K562 (cell line): ENCODE results near the gene PRDX2. TPM values are rescaled to one million over a fixed set of nuclear protein-coding genes. Genes with fewer than 3 reads are reported as not detected.

Source experiments
- ESRRB ChIP-seq: fragments of 250-450 bp; sonication (Bioruptor Pico); IDR thresholded peaks from 2 replicates; pipeline ENCODE4 v1.5.0; 2020; ENCODE audit warnings: mild to moderate bottlenecking, moderate library complexity, borderline replicate concordance
- FIP1L1 ChIP-seq: fragments of 200-400 bp; formaldehyde crosslinking; IDR thresholded peaks from 2 replicates; pipeline ENCODE4 v1.6.1; 2018; ENCODE audit warnings: mild to moderate bottlenecking, low read depth, low read length; ENCODE audit not compliant: poor library complexity, severe bottlenecking
- FOXA3 ChIP-seq, 2 experiments: fragments of 450-650 bp in 1 of 2; sonication (generic) in 1 of 2; formaldehyde crosslinking; IDR thresholded peaks in 1 of 2; conservative IDR thresholded peaks in 1 of 2; 2 replicates each; pipeline versions ENCODE4 v1.4.0 to v1.8.0; 2020 to 2022; ENCODE audit warnings: mild to moderate bottlenecking in 2 of 2, missing genetic modification reagents in 1 of 2
- HCFC1 ChIP-seq: IDR thresholded peaks from 2 replicates; pipeline ENCODE4 v1.6.1; 2012; ENCODE audit warnings: low read depth, low read length, improper control_type of control experiment
- NELFE ChIP-seq: IDR thresholded peaks from 2 replicates; pipeline ENCODE4 v1.6.1; 2011; ENCODE audit warnings: mild to moderate bottlenecking; ENCODE audit not compliant: insufficient read depth, insufficient read length
- POLR2B ChIP-seq: fragments of 450-650 bp; IDR thresholded peaks from 2 replicates; pipeline ENCODE4 v1.6.1; 2018; ENCODE audit warnings: low read depth; ENCODE audit not compliant: partially characterized antibody
- SRF ChIP-seq, 2 experiments: fragments of 250-450, 450-650 bp in 1 of 2; sonication (Bioruptor Pico) in 1 of 2; sonication (generic) in 1 of 2; formaldehyde crosslinking; IDR thresholded peaks; 2 replicates each; pipeline versions ENCODE4 v1.5.0 to v1.5.1; 2020 to 2022; ENCODE audit warnings: mild to moderate bottlenecking in 1 of 2, missing genetic modification reagents in 1 of 2
- ZNF507 ChIP-seq: conservative IDR thresholded peaks from 2 replicates; pipeline ENCODE4 v1.6.1; 2017; ENCODE audit warnings: missing genetic modification characterization, missing compliant biosample characterization
- polyA plus RNA-seq, 8 experiments: library from polyadenylated mRNA; depleted of rRNA in 4 of 8; stranded (reverse) in 5 of 8; unstranded in 3 of 8; fragments of >200 nt; fragmentation: Nextera tagmentation in 2 of 8; fragmentation: Illumina TruSeq in 1 of 8; extraction: Ambion mirVana in 2 of 8; extraction: Trizol in 1 of 8; gene quantifications; 2 replicates each; pipeline versions ENCODE4 v1.2.1 to v1.2.3, GENCODE V29; 2011 to 2014; ENCODE audit warnings: inconsistent platforms in 1 of 8, missing spikeins in 1 of 8
- total RNA-seq, 7 experiments: library from RNA; depleted of rRNA in 6 of 7; stranded (reverse); fragments of >200 nt in 6 of 7; fragmentation: Illumina TruSeq in 2 of 7; extraction: Trizol in 2 of 7; gene quantifications; 2 replicates each; pipeline versions ENCODE4 v1.2.1 to v1.2.3, GENCODE V29; 2011 to 2021; ENCODE audit warnings: low replicate concordance in 1 of 7
- TF ChIP-seq, protein P1 (sequence below): sonication (generic); formaldehyde crosslinking; IDR thresholded peaks from 2 replicates; pipeline ENCODE4 v1.8.0; 2023; ENCODE audit warnings: mild to moderate bottlenecking, missing genetic modification reagents
- TF ChIP-seq, protein P2 (sequence below): sonication (generic); formaldehyde crosslinking; IDR thresholded peaks from 2 replicates; pipeline ENCODE4 v1.8.0; 2022; ENCODE audit warnings: mild to moderate bottlenecking, missing genetic modification reagents
- TF ChIP-seq, protein P3 (sequence below), 3 experiments: IDR thresholded peaks in 2 of 3; conservative IDR thresholded peaks in 1 of 3; 2 replicates each; pipeline ENCODE4 v1.5.1; 2011 to 2012; ENCODE audit warnings: low read length in 3 of 3, mild to moderate bottlenecking in 3 of 3, control low read depth in 2 of 3, improper control_type of control experiment in 1 of 3, inconsistent platforms in 1 of 3, low read depth in 1 of 3, mixed read lengths in 1 of 3, moderate library complexity in 1 of 3; ENCODE audit not compliant: insufficient read depth in 2 of 3

The PRDX2 gene
- total and polyA plus RNA-seq, 9 of the 15 experiments (the other 6 are each of a cell fraction or from before 2014, with no cell fraction given) = 206 to 1,183 (median 415) TPM

DNA sequence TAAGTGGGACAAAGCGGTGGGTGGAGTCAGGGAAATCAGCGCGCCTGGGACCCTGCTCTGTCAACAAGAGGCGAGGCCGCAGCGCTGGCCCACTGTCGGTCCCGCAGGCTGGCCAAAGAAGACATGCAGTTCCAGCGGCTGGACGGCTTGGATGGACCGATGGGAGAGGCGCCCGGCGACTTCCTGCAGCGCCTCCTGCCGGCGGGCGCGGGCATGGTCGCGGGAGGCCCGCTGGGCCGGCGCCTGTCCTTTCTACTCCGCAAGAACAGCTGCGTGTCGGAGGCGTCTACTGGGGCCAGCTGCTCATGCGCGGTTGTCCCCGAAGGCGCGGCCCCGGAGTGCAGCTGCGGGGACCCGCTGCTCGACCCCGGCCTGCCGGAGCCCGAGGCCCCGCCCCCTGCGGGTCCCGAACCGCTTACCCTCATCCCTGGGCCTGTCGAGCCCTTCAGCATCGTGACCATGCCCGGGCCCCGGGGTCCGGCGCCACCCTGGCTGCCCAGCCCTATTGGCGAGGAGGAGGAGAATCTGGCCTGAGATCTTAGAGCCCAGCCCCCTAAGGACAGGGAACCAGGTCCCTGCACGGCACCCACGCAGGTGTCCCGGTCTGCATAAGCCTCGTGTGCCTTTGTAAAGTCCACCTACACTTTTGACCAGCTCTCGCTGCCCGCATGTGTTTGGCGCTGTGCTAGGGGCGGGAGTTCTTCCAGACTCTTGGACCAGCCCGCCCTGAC is 43.9 kb downstream of the PRDX2 start (continued):
- TF ChIP-seq, protein P1, sequence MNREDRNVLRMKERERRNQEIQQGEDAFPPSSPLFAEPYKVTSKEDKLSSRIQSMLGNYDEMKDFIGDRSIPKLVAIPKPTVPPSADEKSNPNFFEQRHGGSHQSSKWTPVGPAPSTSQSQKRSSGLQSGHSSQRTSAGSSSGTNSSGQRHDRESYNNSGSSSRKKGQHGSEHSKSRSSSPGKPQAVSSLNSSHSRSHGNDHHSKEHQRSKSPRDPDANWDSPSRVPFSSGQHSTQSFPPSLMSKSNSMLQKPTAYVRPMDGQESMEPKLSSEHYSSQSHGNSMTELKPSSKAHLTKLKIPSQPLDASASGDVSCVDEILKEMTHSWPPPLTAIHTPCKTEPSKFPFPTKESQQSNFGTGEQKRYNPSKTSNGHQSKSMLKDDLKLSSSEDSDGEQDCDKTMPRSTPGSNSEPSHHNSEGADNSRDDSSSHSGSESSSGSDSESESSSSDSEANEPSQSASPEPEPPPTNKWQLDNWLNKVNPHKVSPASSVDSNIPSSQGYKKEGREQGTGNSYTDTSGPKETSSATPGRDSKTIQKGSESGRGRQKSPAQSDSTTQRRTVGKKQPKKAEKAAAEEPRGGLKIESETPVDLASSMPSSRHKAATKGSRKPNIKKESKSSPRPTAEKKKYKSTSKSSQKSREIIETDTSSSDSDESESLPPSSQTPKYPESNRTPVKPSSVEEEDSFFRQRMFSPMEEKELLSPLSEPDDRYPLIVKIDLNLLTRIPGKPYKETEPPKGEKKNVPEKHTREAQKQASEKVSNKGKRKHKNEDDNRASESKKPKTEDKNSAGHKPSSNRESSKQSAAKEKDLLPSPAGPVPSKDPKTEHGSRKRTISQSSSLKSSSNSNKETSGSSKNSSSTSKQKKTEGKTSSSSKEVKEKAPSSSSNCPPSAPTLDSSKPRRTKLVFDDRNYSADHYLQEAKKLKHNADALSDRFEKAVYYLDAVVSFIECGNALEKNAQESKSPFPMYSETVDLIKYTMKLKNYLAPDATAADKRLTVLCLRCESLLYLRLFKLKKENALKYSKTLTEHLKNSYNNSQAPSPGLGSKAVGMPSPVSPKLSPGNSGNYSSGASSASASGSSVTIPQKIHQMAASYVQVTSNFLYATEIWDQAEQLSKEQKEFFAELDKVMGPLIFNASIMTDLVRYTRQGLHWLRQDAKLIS (CRISPR knock-in tag) = 0 out of 2 replicates have a peak, but pooled peaks have one; percentile 33
- 0 out of 4 replicates have a peak, but pooled peaks of 1 of the 2 experiments have one; percentile 49 for TF ChIP-seq SRF (CRISPR knock-in tag; IDR thresholded peaks at IDR 0.05)
- no peak for TF ChIP-seq POLR2B
- TF ChIP-seq, protein P2, sequence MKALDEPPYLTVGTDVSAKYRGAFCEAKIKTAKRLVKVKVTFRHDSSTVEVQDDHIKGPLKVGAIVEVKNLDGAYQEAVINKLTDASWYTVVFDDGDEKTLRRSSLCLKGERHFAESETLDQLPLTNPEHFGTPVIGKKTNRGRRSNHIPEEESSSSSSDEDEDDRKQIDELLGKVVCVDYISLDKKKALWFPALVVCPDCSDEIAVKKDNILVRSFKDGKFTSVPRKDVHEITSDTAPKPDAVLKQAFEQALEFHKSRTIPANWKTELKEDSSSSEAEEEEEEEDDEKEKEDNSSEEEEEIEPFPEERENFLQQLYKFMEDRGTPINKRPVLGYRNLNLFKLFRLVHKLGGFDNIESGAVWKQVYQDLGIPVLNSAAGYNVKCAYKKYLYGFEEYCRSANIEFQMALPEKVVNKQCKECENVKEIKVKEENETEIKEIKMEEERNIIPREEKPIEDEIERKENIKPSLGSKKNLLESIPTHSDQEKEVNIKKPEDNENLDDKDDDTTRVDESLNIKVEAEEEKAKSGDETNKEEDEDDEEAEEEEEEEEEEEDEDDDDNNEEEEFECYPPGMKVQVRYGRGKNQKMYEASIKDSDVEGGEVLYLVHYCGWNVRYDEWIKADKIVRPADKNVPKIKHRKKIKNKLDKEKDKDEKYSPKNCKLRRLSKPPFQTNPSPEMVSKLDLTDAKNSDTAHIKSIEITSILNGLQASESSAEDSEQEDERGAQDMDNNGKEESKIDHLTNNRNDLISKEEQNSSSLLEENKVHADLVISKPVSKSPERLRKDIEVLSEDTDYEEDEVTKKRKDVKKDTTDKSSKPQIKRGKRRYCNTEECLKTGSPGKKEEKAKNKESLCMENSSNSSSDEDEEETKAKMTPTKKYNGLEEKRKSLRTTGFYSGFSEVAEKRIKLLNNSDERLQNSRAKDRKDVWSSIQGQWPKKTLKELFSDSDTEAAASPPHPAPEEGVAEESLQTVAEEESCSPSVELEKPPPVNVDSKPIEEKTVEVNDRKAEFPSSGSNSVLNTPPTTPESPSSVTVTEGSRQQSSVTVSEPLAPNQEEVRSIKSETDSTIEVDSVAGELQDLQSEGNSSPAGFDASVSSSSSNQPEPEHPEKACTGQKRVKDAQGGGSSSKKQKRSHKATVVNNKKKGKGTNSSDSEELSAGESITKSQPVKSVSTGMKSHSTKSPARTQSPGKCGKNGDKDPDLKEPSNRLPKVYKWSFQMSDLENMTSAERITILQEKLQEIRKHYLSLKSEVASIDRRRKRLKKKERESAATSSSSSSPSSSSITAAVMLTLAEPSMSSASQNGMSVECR = peak; percentile 23; the same call in 1 of the 2 replicates
- TF ChIP-seq, protein P3, sequence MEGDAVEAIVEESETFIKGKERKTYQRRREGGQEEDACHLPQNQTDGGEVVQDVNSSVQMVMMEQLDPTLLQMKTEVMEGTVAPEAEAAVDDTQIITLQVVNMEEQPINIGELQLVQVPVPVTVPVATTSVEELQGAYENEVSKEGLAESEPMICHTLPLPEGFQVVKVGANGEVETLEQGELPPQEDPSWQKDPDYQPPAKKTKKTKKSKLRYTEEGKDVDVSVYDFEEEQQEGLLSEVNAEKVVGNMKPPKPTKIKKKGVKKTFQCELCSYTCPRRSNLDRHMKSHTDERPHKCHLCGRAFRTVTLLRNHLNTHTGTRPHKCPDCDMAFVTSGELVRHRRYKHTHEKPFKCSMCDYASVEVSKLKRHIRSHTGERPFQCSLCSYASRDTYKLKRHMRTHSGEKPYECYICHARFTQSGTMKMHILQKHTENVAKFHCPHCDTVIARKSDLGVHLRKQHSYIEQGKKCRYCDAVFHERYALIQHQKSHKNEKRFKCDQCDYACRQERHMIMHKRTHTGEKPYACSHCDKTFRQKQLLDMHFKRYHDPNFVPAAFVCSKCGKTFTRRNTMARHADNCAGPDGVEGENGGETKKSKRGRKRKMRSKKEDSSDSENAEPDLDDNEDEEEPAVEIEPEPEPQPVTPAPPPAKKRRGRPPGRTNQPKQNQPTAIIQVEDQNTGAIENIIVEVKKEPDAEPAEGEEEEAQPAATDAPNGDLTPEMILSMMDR (IDR thresholded peaks at IDR 0.05 in 2 of 3, conservative IDR thresholded peaks at IDR 0.05 in 1 of 3; ENCODE audit: insufficient read depth in 2 of 3, low read depth in 1 of 3, low read length in 3 of 3) = peak; percentile 94 to 97 (median 96)
- TF ChIP-seq HCFC1 = peak; percentile 54
- TF ChIP-seq ZNF507 (tag) = no peak
- 0 out of 4 replicates have a peak, but pooled peaks of 1 of the 2 experiments have one; percentile 62 for TF ChIP-seq FOXA3 (CRISPR knock-in tag; conservative IDR thresholded peaks at IDR 0.05 in 1 of 2, IDR thresholded peaks at IDR 0.05 in 1 of 2)
- peak; percentile 81 for TF ChIP-seq FIP1L1
- no peak for TF ChIP-seq ESRRB (CRISPR knock-in tag)
- no peak for TF ChIP-seq NELFE
